ENCODE data around the gene SIX5. TPM values are rescaled to one million over a fixed set of nuclear protein-coding genes. Genes with fewer than 3 reads are reported as not detected.

Gene SIX5
- total and polyA plus RNA-seq, 9 of the 15 experiments (the other 6 are each of a cell fraction or from before 2014, with no cell fraction given): 1.4 to 17.2 (median 7.4) TPM; not detected in 2

- TF ChIP-seq CHAMP1 (IDR thresholded peaks at IDR 0.05): no peak
- no peak for TF ChIP-seq CBX2 (IDR thresholded peaks at IDR 0.05; ENCODE audit: insufficient read depth, low read length, poor library complexity, severe bottlenecking)
- TF ChIP-seq ZNF830 (CRISPR knock-in tag; IDR thresholded peaks at IDR 0.05): no peak
- TF ChIP-seq ETV5 (CRISPR knock-in tag; IDR thresholded peaks at IDR 0.05; ENCODE audit: low read depth): no peak
- TF ChIP-seq PHTF2 (CRISPR knock-in tag; IDR thresholded peaks at IDR 0.05): no peak
- no peak for TF ChIP-seq NCOA1 (IDR thresholded peaks at IDR 0.05; ENCODE audit: low read depth)
- TF ChIP-seq ELK3 (CRISPR knock-in tag; IDR thresholded peaks at IDR 0.05): no peak
- TF ChIP-seq RCOR1 (IDR thresholded peaks at IDR 0.05; ENCODE audit: borderline replicate concordance in 1 of 2, low read depth in 2 of 2, low read length in 2 of 2): peak in 1 of 2 experiments; percentile 92; a peak in 2 of 4 replicates
- peak; percentile 47 for TF ChIP-seq PHF20 (IDR thresholded peaks at IDR 0.05; ENCODE audit: partially characterized antibody)
- peak; percentile 89 for TF ChIP-seq ADNP (tag; IDR thresholded peaks at IDR 0.05)
- TF ChIP-seq RUNX1 (IDR thresholded peaks at IDR 0.05; ENCODE audit: low read depth): no peak
- TF ChIP-seq KDM1A (IDR thresholded peaks at IDR 0.05): peak; percentile 69 to 91
- TF ChIP-seq CHD4 (IDR thresholded peaks at IDR 0.05; ENCODE audit: insufficient read depth, insufficient replicate concordance, low read depth, low read length, poor library complexity, severe bottlenecking): peak; percentile 40
- peak; percentile 94 for TF ChIP-seq SMARCA5 (IDR thresholded peaks at IDR 0.05)
- no peak for TF ChIP-seq TFAP4 (CRISPR knock-in tag; IDR thresholded peaks at IDR 0.05; ENCODE audit: borderline replicate concordance)
- TF ChIP-seq ZNF592 (IDR thresholded peaks at IDR 0.05): no peak
- peak; percentile 98 for TF ChIP-seq RBM25 (IDR thresholded peaks at IDR 0.05; ENCODE audit: low read depth, low read length, severe bottlenecking)
- TF ChIP-seq LEF1 (IDR thresholded peaks at IDR 0.05): no peak
- no peak for TF ChIP-seq DDX20 (tag; IDR thresholded peaks at IDR 0.05; ENCODE audit: low read depth)
- no peak for TF ChIP-seq CBFA2T3 (IDR thresholded peaks at IDR 0.05)
- no peak for TF ChIP-seq ESRRB (CRISPR knock-in tag; IDR thresholded peaks at IDR 0.05; ENCODE audit: borderline replicate concordance)
- TF ChIP-seq ZNF707 (CRISPR knock-in tag; conservative IDR thresholded peaks at IDR 0.05): no peak
- TF ChIP-seq HLTF (IDR thresholded peaks at IDR 0.05): peak; percentile 79; the same call in 1 of the 2 replicates
Observed at GRCh38 chr19:45805719-45806118, 36.7 kb upstream of the SIX5 start (continued).
